ENCODE measurements around the gene MTNR1A. TPM values are rescaled to one million over a fixed set of nuclear protein-coding genes. Genes with fewer than 3 reads are reported as not detected.
"Not testable (repeated sequence)": the region's sequence is repeated elsewhere in the genome, so short reads cannot be mapped to it uniquely, and the experiment has no call there.

Gene MTNR1A
- total and polyA plus RNA-seq, 5 donors = not detected

DNA sequence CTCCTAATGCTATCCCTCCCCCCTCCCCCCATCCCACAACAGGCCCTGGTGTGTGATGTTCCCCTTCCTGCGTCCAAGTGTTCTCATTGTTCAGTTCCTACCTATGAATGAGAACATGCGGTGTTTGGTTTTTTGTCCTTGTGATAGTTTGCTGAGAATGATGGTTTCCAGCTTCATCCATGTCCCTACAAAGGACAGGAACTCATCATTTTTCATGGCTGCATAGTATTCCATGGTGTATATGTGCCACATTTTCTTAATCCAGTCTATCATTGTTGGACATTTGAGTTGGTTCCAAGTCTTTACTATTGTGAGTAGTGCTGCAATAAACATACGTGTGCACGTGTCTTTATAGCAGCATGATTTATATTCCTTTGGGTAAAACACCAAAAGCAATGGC lies 31.4 kb downstream of the MTNR1A start:
- H3K27ac ChIP-seq (ENCODE audit: low read length); DNase-seq; intact Hi-C loops (cut with DNase I); H3K27me3 ChIP-seq (ENCODE audit: control insufficient read depth, insufficient read depth); H3K9me3 ChIP-seq (ENCODE audit: control insufficient read depth, low read length); H3K4me3 ChIP-seq (ENCODE audit: low read length); ATAC-seq; H3K4me1 ChIP-seq (ENCODE audit: control insufficient read depth, insufficient read depth, low read length): not testable (repeated sequence)
- WGBS = 96% methylated on average over 4 of the region's 4 CpGs

- DNase-seq (no peak), ATAC-seq (no peak)
- no peaks in the 10 kb centered on the region for H3K27me3 ChIP-seq (ENCODE audit: control insufficient read depth, insufficient read depth)
- intact Hi-C loops (cut with DNase I) = no loop called here
- no peaks in the 10 kb centered on the region for H3K4me1 ChIP-seq (ENCODE audit: control insufficient read depth, insufficient read depth, low read length)
- H3K4me3 ChIP-seq (ENCODE audit: low read length) = no peak overlapping the region
- WGBS = 55% methylated on average over 4 of the region's 4 CpGs
- H3K27ac ChIP-seq (ENCODE audit: low read length) = no peak overlapping the region
- H3K9me3 ChIP-seq (ENCODE audit: control insufficient read depth, low read length) = no peaks in the 10 kb centered on the region
Observed at GRCh38 chr4:186516287-186516686, 39.1 kb downstream of the MTNR1A start.

DNA sequence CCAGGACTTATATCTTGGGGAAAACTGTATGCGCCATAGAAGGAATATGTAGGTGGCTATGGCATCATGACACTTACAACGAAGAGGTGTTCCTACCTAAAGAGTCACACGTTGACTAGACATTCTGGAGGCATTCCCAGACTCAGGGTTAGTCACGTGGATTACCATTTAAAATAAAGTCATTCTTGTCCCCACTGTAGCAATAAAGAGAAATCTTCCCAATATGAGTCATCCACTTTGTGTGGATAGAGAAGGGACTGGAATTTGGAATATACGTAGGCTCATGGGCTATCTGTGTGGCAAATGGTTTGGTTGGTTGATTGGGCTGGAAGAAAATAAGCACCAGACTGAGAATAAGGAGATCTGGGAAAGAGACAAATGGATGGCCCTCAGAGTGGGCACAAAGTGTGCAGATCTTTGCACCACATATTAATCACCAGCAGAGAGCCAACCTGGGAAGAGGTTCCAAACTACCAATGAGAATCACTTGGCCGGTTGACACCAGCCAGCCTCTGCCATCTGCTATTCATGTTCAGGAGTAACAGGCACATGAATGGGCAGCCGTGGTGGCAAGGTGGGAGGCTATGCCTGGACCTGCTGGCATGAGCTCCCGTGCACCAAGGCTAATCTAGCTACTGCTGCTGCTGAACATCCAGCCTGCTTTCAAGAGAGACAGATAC lies 41.0 kb downstream of the MTNR1A start:
- 77% methylated on average over 8 of the region's 8 CpGs for WGBS
- intact Hi-C loops (cut with DNase I) = no loop called here

DNA sequence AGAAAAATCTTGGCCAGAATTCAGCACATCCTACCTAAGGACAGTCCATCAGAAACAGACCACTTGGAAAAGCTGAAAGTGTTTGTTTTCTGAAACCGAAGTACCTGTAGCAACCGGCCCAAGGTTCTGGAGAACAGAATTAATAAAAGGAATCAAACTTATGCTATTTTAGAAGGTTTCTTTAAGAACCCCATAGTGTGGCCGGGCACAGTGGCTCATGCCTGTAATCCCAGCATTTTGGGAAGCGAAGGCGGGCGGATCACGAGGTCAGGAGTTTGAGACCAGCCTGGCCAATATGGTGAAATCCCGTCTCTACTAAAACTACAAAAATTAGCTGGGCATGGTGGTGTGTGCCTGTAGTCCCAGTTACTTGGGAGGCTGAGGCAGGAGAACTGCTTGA lies 50.6 kb downstream of the MTNR1A start:
- H3K27ac ChIP-seq (ENCODE audit: low read length); H3K4me3 ChIP-seq (ENCODE audit: low read length); intact Hi-C loops (cut with DNase I); H3K27me3 ChIP-seq (ENCODE audit: control insufficient read depth, insufficient read depth); H3K4me1 ChIP-seq (ENCODE audit: control insufficient read depth, insufficient read depth, low read length); DNase-seq; ATAC-seq; H3K9me3 ChIP-seq (ENCODE audit: control insufficient read depth, low read length): not testable (repeated sequence)
- WGBS = 91% methylated on average over 8 of the region's 8 CpGs

More for the DNA sequence above, 41.0 kb downstream of the MTNR1A start:
- no peaks in the 10 kb centered on the region for H3K9me3 ChIP-seq (ENCODE audit: control insufficient read depth, low read length)
- no peak overlapping the region for H3K4me3 ChIP-seq (ENCODE audit: low read length)
- H3K27me3 ChIP-seq (ENCODE audit: control insufficient read depth, insufficient read depth) = no peaks in the 10 kb centered on the region
- H3K4me1 ChIP-seq (ENCODE audit: control insufficient read depth, insufficient read depth, low read length) = no peaks in the 10 kb centered on the region
- no peak for ATAC-seq
- no peak overlapping the region for H3K27ac ChIP-seq (ENCODE audit: low read length)
- DNase-seq = no peak

GRCh38 chr4:186502231-186502630 lies 53.1 kb downstream of the MTNR1A start:
- ATAC-seq = no peak

DNA sequence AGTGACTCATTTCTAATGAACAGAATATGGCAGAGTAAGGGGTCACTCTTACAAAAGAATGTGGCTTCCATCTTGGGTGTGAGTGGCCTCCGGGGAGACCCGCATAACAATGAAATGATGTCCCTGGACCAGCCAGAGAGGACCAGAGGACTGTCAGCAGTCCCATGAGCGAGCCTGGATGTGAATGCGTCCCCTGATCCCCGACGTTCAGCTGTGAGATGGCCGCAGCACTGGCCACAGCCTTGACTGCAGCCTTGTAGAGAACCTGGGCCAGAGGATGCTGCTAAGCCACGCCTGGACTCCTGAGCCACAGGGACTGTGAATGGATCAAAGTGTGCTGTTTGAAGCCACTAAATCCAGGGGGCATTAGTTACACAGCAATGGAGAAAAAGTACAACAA lies 53.8 kb downstream of the MTNR1A start:
- ATAC-seq = no peak
- no peak overlapping the region for H3K4me3 ChIP-seq (ENCODE audit: low read length)
- 86% methylated on average over 8 of the region's 8 CpGs for WGBS
- H3K27me3 ChIP-seq (ENCODE audit: control insufficient read depth, insufficient read depth) = no peaks in the 10 kb centered on the region
- no peaks in the 10 kb centered on the region for H3K4me1 ChIP-seq (ENCODE audit: control insufficient read depth, insufficient read depth, low read length)
- H3K27ac ChIP-seq (ENCODE audit: low read length) = no peak overlapping the region
- intact Hi-C loops (cut with DNase I) = no loop called here
- H3K9me3 ChIP-seq (ENCODE audit: control insufficient read depth, low read length) = no peaks in the 10 kb centered on the region
- DNase-seq = no peak

More at GRCh38 chr4:186502231-186502630, 53.1 kb downstream of the MTNR1A start:
- Histone ChIP-seq H3K27ac (ENCODE audit: low read length) (no peak overlapping the region), H3K9me3 (ENCODE audit: control insufficient read depth, low read length) (no peaks in the 10 kb centered on the region), H3K4me3 (ENCODE audit: low read length) (no peak overlapping the region), H3K4me1 (ENCODE audit: control insufficient read depth, insufficient read depth, low read length) (no peaks in the 10 kb centered on the region), H3K27me3 (ENCODE audit: control insufficient read depth, insufficient read depth) (no peaks in the 10 kb centered on the region)
- 62% methylated on average over 2 of the region's 2 CpGs for WGBS
- intact Hi-C loops (cut with DNase I) = no loop called here
- DNase-seq = no peak

DNA sequence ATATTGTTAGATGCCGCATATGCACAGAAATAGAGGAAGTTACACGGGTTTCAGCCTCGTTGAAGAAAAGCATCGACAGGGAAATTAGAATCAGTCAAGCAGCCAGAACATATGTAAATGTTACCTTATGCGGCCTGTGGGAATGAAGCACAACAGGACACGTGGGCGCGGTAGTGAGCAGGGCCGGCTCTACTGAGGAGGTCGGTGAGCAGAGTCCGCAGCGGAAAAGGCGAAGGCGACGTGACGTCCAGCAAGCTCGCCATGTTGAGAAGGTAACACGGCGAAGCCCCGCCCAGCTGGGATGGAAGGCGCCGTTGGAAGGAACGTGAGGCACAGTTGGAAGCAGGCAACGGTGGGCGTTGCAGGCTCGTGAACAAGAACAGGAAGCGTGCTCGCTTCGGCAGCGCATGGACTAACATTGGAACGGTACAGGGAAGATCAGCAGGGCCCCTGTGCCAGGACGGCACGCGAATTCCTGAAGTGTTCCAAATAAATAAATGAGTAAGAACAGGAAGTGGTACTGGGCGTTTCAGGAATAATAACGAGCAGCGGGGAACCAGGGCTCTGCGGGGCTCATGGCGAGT lies 54.6 kb downstream of the MTNR1A start:
- H3K4me3 ChIP-seq (ENCODE audit: low read length) = no peak overlapping the region
- intact Hi-C loops (cut with DNase I) = no loop called here
- peak in 1 of 3 donors; percentile 36 for DNase-seq
- no peak overlapping the region for H3K27ac ChIP-seq (ENCODE audit: low read length)
- H3K4me1 ChIP-seq (ENCODE audit: control insufficient read depth, insufficient read depth, low read length) = no peaks in the 10 kb centered on the region
- H3K27me3 ChIP-seq (ENCODE audit: control insufficient read depth, insufficient read depth) = no peaks in the 10 kb centered on the region
- WGBS = 85% methylated on average over 39 of the region's 39 CpGs
- H3K9me3 ChIP-seq (ENCODE audit: control insufficient read depth, low read length) = no peaks in the 10 kb centered on the region
- no peak for ATAC-seq

- DNase-seq (no peak), ATAC-seq (no peak)
- Histone ChIP-seq H3K27ac (ENCODE audit: low read length) (no peak overlapping the region), H3K27me3 (ENCODE audit: control insufficient read depth, insufficient read depth) (no peaks in the 10 kb centered on the region), H3K9me3 (ENCODE audit: control insufficient read depth, low read length) (no peaks in the 10 kb centered on the region), H3K4me3 (ENCODE audit: low read length) (no peak overlapping the region), H3K4me1 (ENCODE audit: control insufficient read depth, insufficient read depth, low read length) (no peaks in the 10 kb centered on the region)
- WGBS = 89% methylated on average over 4 of the region's 4 CpGs
- intact Hi-C loops (cut with DNase I) = no loop called here
Observed at GRCh38 chr4:186499467-186499866, 55.9 kb downstream of the MTNR1A start.

- peaks cover 2% of the 10 kb centered on the region for H3K9me3 ChIP-seq (ENCODE audit: control insufficient read depth, low read length)
- H3K27ac ChIP-seq (ENCODE audit: low read length) = no peak overlapping the region
- no peaks in the 10 kb centered on the region for H3K4me1 ChIP-seq (ENCODE audit: control insufficient read depth, insufficient read depth, low read length)
- DNase-seq = no peak
- H3K27me3 ChIP-seq (ENCODE audit: control insufficient read depth, insufficient read depth) = no peaks in the 10 kb centered on the region
- intact Hi-C loops (cut with DNase I) = no loop called here
- no peak for ATAC-seq
- WGBS = 83% methylated on average over 8 of the region's 8 CpGs
- no peak overlapping the region for H3K4me3 ChIP-seq (ENCODE audit: low read length)
Observed at GRCh38 chr4:186497043-186497442, 58.3 kb downstream of the MTNR1A start.

DNA sequence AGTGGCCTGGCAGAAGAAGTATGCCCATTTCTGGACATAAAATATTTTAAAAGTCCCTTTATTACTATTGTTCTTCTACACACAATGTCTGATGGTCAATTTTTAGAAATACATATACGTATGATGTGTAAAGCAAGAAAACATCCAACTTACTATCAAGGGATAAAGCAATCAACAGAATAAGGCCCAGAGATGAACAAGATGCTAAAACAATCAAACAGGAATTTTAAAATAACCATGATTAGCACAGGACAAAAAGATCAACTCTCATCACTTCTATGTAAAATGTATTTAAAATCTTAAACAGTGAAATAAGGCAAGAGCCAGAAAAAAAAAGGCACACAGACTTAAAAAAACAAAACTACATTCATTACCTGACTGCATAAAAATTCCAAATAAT lies 60.9 kb downstream of the MTNR1A start:
- DNase-seq (no peak), ATAC-seq (no peak)
- no peaks in the 10 kb centered on the region for H3K4me1 ChIP-seq (ENCODE audit: control insufficient read depth, insufficient read depth, low read length)
- 94% methylated on average over 1 of the region's 1 CpG for WGBS
- intact Hi-C loops (cut with DNase I) = no loop called here
- no peak overlapping the region for H3K27ac ChIP-seq (ENCODE audit: low read length)
- peaks cover 2% of the 10 kb centered on the region for H3K9me3 ChIP-seq (ENCODE audit: control insufficient read depth, low read length)
- no peak overlapping the region for H3K4me3 ChIP-seq (ENCODE audit: low read length)
- no peaks in the 10 kb centered on the region for H3K27me3 ChIP-seq (ENCODE audit: control insufficient read depth, insufficient read depth)

- Histone ChIP-seq H3K27ac (ENCODE audit: low read length) (no peak overlapping the region), H3K4me3 (ENCODE audit: low read length) (no peak overlapping the region), H3K4me1 (ENCODE audit: control insufficient read depth, insufficient read depth, low read length) (no peaks in the 10 kb centered on the region), H3K27me3 (ENCODE audit: control insufficient read depth, insufficient read depth) (no peaks in the 10 kb centered on the region), H3K9me3 (ENCODE audit: control insufficient read depth, low read length) (no peaks in the 10 kb centered on the region)
- ATAC-seq (no peak), DNase-seq (no peak)
- WGBS = 60% methylated on average over 9 of the region's 9 CpGs
- intact Hi-C loops (cut with DNase I) = no loop called here
Observed at GRCh38 chr4:186487726-186488125, 67.6 kb downstream of the MTNR1A start.

Data from right cardiac atrium (tissue), 5 donors.